PFSK-1 (cell line): ENCODE data around the gene UBE2I.

Source experiments
- FOXP2 ChIP-seq: optimal IDR thresholded peaks from 2 replicates; pipeline ENCODE3; 2011; ENCODE audit warnings: borderline replicate concordance, control low read depth, inconsistent platforms; ENCODE audit not compliant: insufficient read depth; ENCODE audit errors: extremely low read length, extremely low read depth
- POLR2AphosphoS5 ChIP-seq: IDR thresholded peaks from 2 replicates; pipeline ENCODE4 v1.6.1; 2012; ENCODE audit warnings: low read depth, mild to moderate bottlenecking, control low read depth, low read length, moderate library complexity
- REST ChIP-seq, 2 experiments: IDR thresholded peaks; 2 replicates each; pipeline versions ENCODE4 v1.6.1 to v1.8.0; 2011 to 2012; ENCODE audit warnings: low read depth in 2 of 2, low read length in 2 of 2, control low read depth in 1 of 2, inconsistent platforms in 1 of 2, mild to moderate bottlenecking in 1 of 2, moderate library complexity in 1 of 2; ENCODE audit not compliant: insufficient read depth in 1 of 2
- SIN3A ChIP-seq: IDR thresholded peaks from 2 replicates; pipeline ENCODE4 v1.6.1; 2012; ENCODE audit warnings: mild to moderate bottlenecking, low read length, moderate library complexity, borderline replicate concordance; ENCODE audit not compliant: insufficient read depth
- TAF1 ChIP-seq: IDR thresholded peaks from 2 replicates; pipeline ENCODE4 v1.6.1; 2012; ENCODE audit warnings: low read length, control low read depth, borderline replicate concordance; ENCODE audit not compliant: insufficient read depth

Gene UBE2I

DNA sequence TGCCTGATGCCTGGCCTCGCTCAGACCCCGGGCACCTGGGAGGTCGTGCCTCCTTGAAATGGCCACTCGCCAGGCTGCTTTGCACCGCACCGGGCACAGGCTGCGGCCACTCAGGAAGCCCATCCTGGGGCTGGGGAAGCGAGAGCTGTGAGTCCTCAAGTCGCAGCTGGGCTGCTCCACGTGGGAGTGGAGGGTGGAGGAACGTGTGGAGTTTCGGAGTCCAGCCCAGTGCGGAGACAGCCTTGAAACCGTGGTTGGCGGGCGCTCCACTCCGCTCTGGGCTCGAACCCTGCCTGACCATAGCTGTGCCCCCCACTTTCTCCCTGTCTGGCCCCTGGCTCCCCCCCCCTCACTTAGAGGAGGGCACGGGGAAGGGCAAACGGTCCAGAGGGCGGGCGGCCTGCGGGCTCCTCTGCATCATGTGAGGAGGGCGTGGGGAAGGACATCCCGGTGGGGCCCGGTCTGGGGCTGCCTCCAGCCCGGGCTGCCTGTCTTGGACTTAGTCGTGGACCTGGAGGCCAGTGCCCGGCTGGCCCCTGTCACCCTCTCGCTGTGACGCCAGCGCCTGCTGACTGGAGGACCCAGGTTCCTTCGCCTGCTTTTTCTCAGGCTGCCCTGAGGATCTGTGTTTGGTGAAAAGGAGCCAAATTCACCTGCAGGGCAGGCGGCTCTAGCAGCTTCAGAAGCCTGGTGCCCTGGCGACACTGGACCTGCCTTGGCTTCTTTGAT, 2.5 kb downstream of the UBE2I start:
- TF ChIP-seq SIN3A (no peak), TAF1 (no peak), REST (IDR thresholded peaks at IDR 0.05; ENCODE audit: insufficient read depth in 1 of 2, low read depth in 2 of 2, low read length in 2 of 2) (no peak), POLR2AphosphoS5 (no peak), FOXP2 (no peak)

- TF ChIP-seq SIN3A: no peak
- no peak for TF ChIP-seq FOXP2
- TF ChIP-seq POLR2AphosphoS5: no peak
- TF ChIP-seq TAF1: no peak
- no peak for TF ChIP-seq REST (IDR thresholded peaks at IDR 0.05; ENCODE audit: insufficient read depth in 1 of 2, low read depth in 2 of 2, low read length in 2 of 2)
Observed at GRCh38 chr16:1312467-1312816, 3.0 kb downstream of the UBE2I start.

DNA sequence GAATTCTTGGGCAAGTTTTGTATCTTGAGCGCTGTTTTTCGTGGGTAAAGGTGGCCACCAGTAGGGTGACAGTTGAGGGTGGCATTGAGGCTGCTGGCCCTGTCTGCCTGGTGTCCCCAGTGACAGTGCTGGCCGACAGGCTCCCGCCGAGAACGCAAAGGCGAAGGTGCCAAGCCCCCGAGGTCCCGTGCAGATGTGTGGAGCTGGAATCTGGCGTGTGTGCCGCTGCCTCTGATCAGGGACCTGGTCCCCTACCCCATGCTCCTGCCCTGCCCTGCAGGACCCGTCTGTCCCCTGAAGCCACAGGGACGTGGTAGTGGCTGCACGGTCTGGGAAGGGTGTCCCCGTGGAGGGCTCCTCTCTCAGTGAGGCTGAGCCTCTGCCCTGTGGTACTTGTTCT, 3.5 kb downstream of the UBE2I start:
- TF ChIP-seq SIN3A (no peak), FOXP2 (no peak), TAF1 (no peak), REST (IDR thresholded peaks at IDR 0.05; ENCODE audit: insufficient read depth in 1 of 2, low read depth in 2 of 2, low read length in 2 of 2) (no peak), POLR2AphosphoS5 (no peak)

GRCh38 chr16:1313721-1314369, 4.4 kb downstream of the UBE2I start:
- TF ChIP-seq SIN3A (no peak), TAF1 (no peak), REST (IDR thresholded peaks at IDR 0.05; ENCODE audit: insufficient read depth in 1 of 2, low read depth in 2 of 2, low read length in 2 of 2) (no peak), FOXP2 (no peak), POLR2AphosphoS5 (no peak)
